Smooth muscle cell (in vitro differentiated cells): Measurements from ENCODE around the gene PFAS. TPM values are rescaled to one million over a fixed set of nuclear protein-coding genes. Genes with fewer than 3 reads are reported as not detected.

ENCODE experiments used
- DNase-seq: peaks from one replicate; lab custom pipeline; 2025; ENCODE audit not compliant: unreplicated experiment; lab: John Stamatoyannopoulos, UW
- H2AFZ ChIP-seq: fragments of 200-600 bp; sonication (generic); 2 replicates; pipeline ENCODE4 v1.6.0; 2016; ENCODE audit warnings: antibody characterized with exemption, low read depth, mild to moderate bottlenecking
- H3F3A ChIP-seq: fragments of 200-600 bp; sonication (generic); 2 replicates; pipeline ENCODE4 v1.6.0; 2017; ENCODE audit warnings: antibody characterized with exemption, low read depth
- H3K27ac ChIP-seq: fragments of 200-600 bp; sonication (generic); 2 replicates; pipeline ENCODE4 v1.5.1; 2016; ENCODE audit warnings: low read depth, mild to moderate bottlenecking
- H3K27me3 ChIP-seq: fragments of 200-600 bp; sonication (generic); 2 replicates; pipeline ENCODE4 v1.6.1; 2016; ENCODE audit warnings: low read depth, mild to moderate bottlenecking
- H3K36me3 ChIP-seq: fragments of 200-600 bp; sonication (generic); 2 replicates; pipeline ENCODE4 v1.5.1; 2016; ENCODE audit warnings: low read depth
- H3K4me1 ChIP-seq: fragments of 200-600 bp; sonication (generic); 2 replicates; pipeline ENCODE4 v1.5.1; 2016; ENCODE audit warnings: low read depth
- H3K4me2 ChIP-seq: fragments of 200-600 bp; sonication (generic); 2 replicates; pipeline ENCODE4 v1.6.0; 2016; ENCODE audit warnings: mild to moderate bottlenecking
- H3K4me3 ChIP-seq: fragments of 200-600 bp; sonication (generic); 2 replicates; pipeline ENCODE4 v1.5.1; 2016; ENCODE audit warnings: mild to moderate bottlenecking
- H3K79me2 ChIP-seq: fragments of 200-600 bp; sonication (generic); 2 replicates; pipeline ENCODE4 v1.6.0; 2016; ENCODE audit warnings: low read depth, mild to moderate bottlenecking
- H3K9ac ChIP-seq: fragments of 200-600 bp; sonication (generic); 2 replicates; pipeline ENCODE4 v1.6.0; 2016; ENCODE audit warnings: low read depth
- H3K9me3 ChIP-seq: fragments of 200-600 bp; sonication (generic); replicated peaks from 2 replicates; pipeline ENCODE4 v1.5.1; 2016; ENCODE audit warnings: low read depth
- H4K20me1 ChIP-seq: fragments of 200-600 bp; sonication (generic); 2 replicates; pipeline ENCODE4 v1.6.0; 2016; ENCODE audit warnings: low read depth
- CTCF ChIP-seq: fragments of 200-600 bp; sonication (generic); IDR thresholded peaks from 2 replicates; pipeline ENCODE4 v1.5.1; 2017; ENCODE audit warnings: borderline replicate concordance, mild to moderate bottlenecking, antibody characterized with exemption; ENCODE audit not compliant: insufficient read depth, poor library complexity, severe bottlenecking
- WGBS: methylation state at CpG from one replicate; pipeline ENCODE4 v1.1.7; 2016; ENCODE audit warnings: low lambda C conversion rate; 5-methylcytosine and 5-hydroxymethylcytosine counted together
- polyA plus RNA-seq: library from polyadenylated mRNA; unstranded; fragments of >200 nt; fragmentation: Nextera tagmentation; extraction: Ambion mirVana; gene quantifications from 2 replicates; pipeline ENCODE4 v1.2.1, GENCODE V29; 2016
- total RNA-seq: library from RNA; depleted of rRNA; stranded (reverse); fragments of >200 nt; gene quantifications from 2 replicates; pipeline ENCODE4 v1.2.3, GENCODE V29; 2014

Gene PFAS
- total and polyA plus RNA-seq, 2 experiments from 2014 or later: 9.9 to 12.8 TPM

GRCh38 chr17:8289103-8289397, 40.0 kb downstream of the PFAS start:
- H3K27me3 ChIP-seq: no peaks in the 10 kb centered on the region
- TF ChIP-seq CTCF: no peak
- peak overlapping the region; percentile 71 for H3K27ac ChIP-seq
- no peaks in the 10 kb centered on the region for H3F3A ChIP-seq
- DNase-seq: no peak
- H3K9me3 ChIP-seq: no peaks in the 10 kb centered on the region
- H3K36me3 ChIP-seq: no peaks in the 10 kb centered on the region
- no peaks in the 10 kb centered on the region for H4K20me1 ChIP-seq
- H2AFZ ChIP-seq: peak overlapping the region; percentile 96
- peak overlapping the region; percentile 88 for H3K4me2 ChIP-seq
- H3K4me3 ChIP-seq: peak overlapping the region; percentile 88
- peaks cover 7% of the 10 kb centered on the region for H3K79me2 ChIP-seq
- WGBS: 6% methylated on average over 16 of the region's 17 CpGs
- peak overlapping the region; percentile 84 for H3K9ac ChIP-seq
- H3K4me1 ChIP-seq: peaks cover 4% of the 10 kb centered on the region

GRCh38 chr17:8290043-8290442, 41.0 kb downstream of the PFAS start:
- 65% methylated on average over 3 of the region's 3 CpGs for WGBS
- no peak for DNase-seq

GRCh38 chr17:8292639-8293395, 43.7 kb downstream of the PFAS start:
- no peaks in the 10 kb centered on the region for H3F3A ChIP-seq
- no peak overlapping the region for H3K9ac ChIP-seq
- no peaks in the 10 kb centered on the region for H3K36me3 ChIP-seq
- peaks cover 11% of the 10 kb centered on the region for H3K4me1 ChIP-seq
- 94% methylated on average over 5 of the region's 5 CpGs for WGBS
- no peaks in the 10 kb centered on the region for H3K9me3 ChIP-seq
- H3K27ac ChIP-seq: no peak overlapping the region
- TF ChIP-seq CTCF: no peak
- H3K4me2 ChIP-seq: no peak overlapping the region
- H4K20me1 ChIP-seq: no peaks in the 10 kb centered on the region
- no peak overlapping the region for H3K4me3 ChIP-seq
- no peaks in the 10 kb centered on the region for H3K27me3 ChIP-seq
- peaks cover 7% of the 10 kb centered on the region for H3K79me2 ChIP-seq
- no peak overlapping the region for H2AFZ ChIP-seq
- DNase-seq: no peak

More at GRCh38 chr17:8290043-8290442, 41.0 kb downstream of the PFAS start:
- no peak overlapping the region for H3K9ac ChIP-seq
- H2AFZ ChIP-seq: no peak overlapping the region
- H3K27me3 ChIP-seq: no peaks in the 10 kb centered on the region
- no peak overlapping the region for H3K27ac ChIP-seq
- no peak overlapping the region for H3K4me2 ChIP-seq
- no peaks in the 10 kb centered on the region for H3F3A ChIP-seq
- no peak overlapping the region for H3K4me3 ChIP-seq
- no peaks in the 10 kb centered on the region for H3K9me3 ChIP-seq
- peaks cover 10% of the 10 kb centered on the region for H3K4me1 ChIP-seq
- TF ChIP-seq CTCF: no peak
- no peaks in the 10 kb centered on the region for H3K36me3 ChIP-seq
- H3K79me2 ChIP-seq: peaks cover 7% of the 10 kb centered on the region
- H4K20me1 ChIP-seq: no peaks in the 10 kb centered on the region

GRCh38 chr17:8294361-8294760, 45.3 kb downstream of the PFAS start:
- H3F3A ChIP-seq: no peaks in the 10 kb centered on the region
- 94% methylated on average over 9 of the region's 9 CpGs for WGBS
- H3K4me2 ChIP-seq: peak overlapping the region; percentile 95
- H3K27ac ChIP-seq: no peak overlapping the region
- H3K4me3 ChIP-seq: no peak overlapping the region
- DNase-seq: no peak
- H3K9me3 ChIP-seq: no peaks in the 10 kb centered on the region
- H4K20me1 ChIP-seq: no peaks in the 10 kb centered on the region
- no peaks in the 10 kb centered on the region for H3K36me3 ChIP-seq
- H3K9ac ChIP-seq: no peak overlapping the region
- H3K27me3 ChIP-seq: no peaks in the 10 kb centered on the region
- H2AFZ ChIP-seq: no peak overlapping the region
- peaks cover 9% of the 10 kb centered on the region for H3K4me1 ChIP-seq
- TF ChIP-seq CTCF: no peak
- H3K79me2 ChIP-seq: peaks cover 4% of the 10 kb centered on the region
